Frontal cortex (tissue), 4 donors: ENCODE results near the gene TMEM94. TPM values are rescaled to one million over a fixed set of nuclear protein-coding genes. Genes with fewer than 3 reads are reported as not detected.
"Not testable (repeated sequence)": the region's sequence is repeated elsewhere in the genome, so short reads cannot be mapped to it uniquely, and the experiment has no call there.

ENCODE experiments used
- DNase-seq, 2 donors: peaks; one replicate each; pipeline ENCODE4 v3.0.0; 2012; ENCODE audit warnings: low spot score in 2 of 2
- FAIRE-seq: peaks from 2 replicates; lab custom pipeline; 2012; peaks lifted over from hg19 to GRCh38; lab: Jason Lieb, UNC
- total RNA-seq: library from RNA; depleted of rRNA; stranded (reverse); fragments of >200 nt; gene quantifications from one replicate; pipeline ENCODE4 v1.2.3, GENCODE V29; 2014
- donor health status: control.
- donor health status: control.
- donor health status: control.

TMEM94 gene
- total RNA-seq: 18.8 TPM

GRCh38 chr17:75456417-75457046 is at the start of gene TMEM94:
Gene TMEM94 (plus strand): TSS chr17:75456635. CDS start chr17:75471906, 15,271 bp downstream.
- FAIRE-seq (peak; percentile 84), DNase-seq (peak; percentile 87)

DNA sequence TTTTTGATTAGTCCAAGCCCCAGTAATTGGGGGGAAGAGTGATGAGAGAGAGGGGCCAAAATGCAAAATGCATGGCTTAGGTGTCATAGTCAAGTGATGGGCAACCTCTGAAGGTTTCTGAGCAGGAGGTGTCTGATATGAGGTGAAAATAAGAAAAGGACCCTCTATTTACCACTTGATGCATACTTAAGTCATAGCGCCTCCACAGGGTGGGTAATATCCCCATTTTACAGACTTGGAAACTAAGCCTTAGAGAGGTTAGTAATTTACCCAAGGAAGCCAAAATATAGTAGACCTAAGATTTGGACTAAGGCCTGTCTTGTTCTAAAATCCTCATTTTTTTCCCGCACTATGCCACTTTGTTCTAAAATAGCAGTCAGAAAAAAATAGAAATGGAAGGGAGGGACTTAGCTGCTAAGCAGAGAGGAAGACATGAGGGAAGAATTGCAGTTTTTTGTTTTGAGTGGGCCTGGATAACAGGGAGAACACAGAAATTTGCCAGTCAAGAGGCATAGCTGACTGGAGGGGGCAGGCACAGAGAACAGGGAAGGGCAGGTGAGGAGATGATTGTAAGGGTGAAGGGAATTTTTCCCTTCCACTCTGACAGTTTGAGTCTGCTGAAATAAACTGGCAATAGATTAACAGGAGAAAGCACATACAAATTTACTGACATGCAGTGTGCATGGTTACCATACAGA is 48.6 kb upstream of the TMEM94 start:
- DNase-seq (no peak), FAIRE-seq (no peak)

DNA sequence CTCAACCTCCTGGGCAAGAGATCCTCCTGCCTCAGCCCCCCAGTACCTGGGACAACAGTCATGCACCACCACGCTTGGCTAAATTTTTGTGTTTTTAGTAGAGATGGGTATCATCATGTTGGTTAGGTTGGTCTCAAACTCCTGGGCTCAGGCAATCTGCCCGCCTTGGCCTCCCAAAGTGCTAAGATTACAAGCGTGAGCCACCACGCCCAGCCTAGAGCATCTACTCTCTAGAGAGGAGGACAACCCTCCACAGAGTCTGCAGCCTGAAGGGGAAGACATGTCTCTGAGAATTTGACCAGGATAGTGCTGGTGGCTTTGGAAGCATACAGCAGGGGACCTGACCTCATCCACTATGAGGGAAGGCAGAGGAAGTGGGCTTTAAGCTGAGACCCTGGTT is 46.3 kb upstream of the TMEM94 start:
- no peak for FAIRE-seq
- no peak for DNase-seq

GRCh38 chr17:75411328-75412067 is 44.9 kb upstream of the TMEM94 start:
- no peak for FAIRE-seq
- DNase-seq: no peak

- no peak for FAIRE-seq
- peak; percentile 38 to 53 for DNase-seq
Observed at GRCh38 chr17:75412455-75413317, 43.7 kb upstream of the TMEM94 start.

DNA sequence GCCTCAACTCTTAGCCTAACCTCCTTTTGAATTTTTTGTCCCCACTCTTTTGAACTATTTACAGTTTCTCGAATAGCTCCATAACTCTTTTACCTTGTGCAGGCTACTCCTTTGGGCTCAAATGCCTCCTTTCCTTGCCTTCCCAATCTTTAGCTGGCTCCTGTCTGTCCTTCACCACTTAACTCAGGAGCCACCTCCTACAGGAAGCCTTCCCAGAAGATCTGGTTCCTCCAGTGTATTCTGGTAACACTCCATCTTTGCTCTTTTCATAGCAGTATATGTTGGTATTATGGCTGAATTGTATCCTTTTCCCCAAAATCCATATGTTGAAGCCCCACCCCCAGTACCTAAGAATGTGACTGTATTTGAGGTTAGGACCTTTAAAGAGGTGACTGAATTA is 41.9 kb upstream of the TMEM94 start:
- FAIRE-seq: no peak
- DNase-seq: no peak

- FAIRE-seq (no peak), DNase-seq (no peak)
Observed at GRCh38 chr17:75416006-75416405, 40.4 kb upstream of the TMEM94 start.

GRCh38 chr17:75417054-75417580 is 39.3 kb upstream of the TMEM94 start:
- DNase-seq: no peak
- no peak for FAIRE-seq

DNA sequence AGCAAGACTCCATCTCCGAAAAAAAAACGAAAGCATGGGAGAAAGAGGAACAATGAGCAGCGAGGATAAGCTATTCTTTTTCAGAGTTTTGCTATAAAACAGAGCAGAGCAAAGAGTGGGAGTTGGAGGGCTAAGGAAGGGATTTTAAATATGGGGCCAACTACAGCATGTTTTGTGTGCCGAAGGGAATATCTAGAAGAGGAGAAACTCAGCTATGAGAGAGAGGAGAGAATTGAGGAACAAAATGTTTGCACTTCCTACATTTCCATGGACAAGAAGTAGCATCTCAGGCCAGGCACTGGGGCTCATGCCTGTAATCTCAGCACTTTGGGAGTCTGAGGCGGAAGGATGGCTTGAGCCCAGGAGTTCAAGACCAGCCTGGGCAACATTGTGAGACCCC is 37.9 kb upstream of the TMEM94 start:
- DNase-seq (no peak), FAIRE-seq (no peak)

- FAIRE-seq: no peak
- peak in 1 of 2 donors; percentile 54 for DNase-seq
Observed at GRCh38 chr17:75428543-75429469, 27.6 kb upstream of the TMEM94 start.

- FAIRE-seq: no peak
- DNase-seq: no peak
Observed at GRCh38 chr17:75430159-75430974, 26.1 kb upstream of the TMEM94 start.

- no peak for FAIRE-seq
- no peak for DNase-seq
Observed at GRCh38 chr17:75433218-75433783, 23.1 kb upstream of the TMEM94 start.

DNA sequence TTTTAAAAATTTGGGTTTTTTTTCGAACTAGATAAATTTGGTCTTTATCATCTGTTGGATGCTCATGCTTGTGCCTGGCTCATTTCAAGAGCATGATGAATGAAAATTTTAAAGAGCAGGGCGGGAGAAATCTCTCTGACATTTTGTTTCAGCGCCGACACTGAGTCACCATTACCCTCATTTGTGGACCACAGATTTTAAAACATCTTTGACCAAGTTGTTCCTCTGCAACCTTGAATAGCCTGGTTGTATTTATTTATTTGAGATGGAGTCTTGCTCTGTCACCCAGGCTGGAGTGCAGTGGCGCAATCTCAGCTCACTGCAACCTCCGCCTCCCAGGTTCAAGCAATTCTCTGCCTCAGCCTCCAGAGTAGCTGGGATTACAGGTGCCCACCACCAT is 22.0 kb upstream of the TMEM94 start:
- FAIRE-seq, DNase-seq: not testable (repeated sequence)

GRCh38 chr17:75437404-75437803 is 19.0 kb upstream of the TMEM94 start:
- DNase-seq, FAIRE-seq: not testable (repeated sequence)

DNA sequence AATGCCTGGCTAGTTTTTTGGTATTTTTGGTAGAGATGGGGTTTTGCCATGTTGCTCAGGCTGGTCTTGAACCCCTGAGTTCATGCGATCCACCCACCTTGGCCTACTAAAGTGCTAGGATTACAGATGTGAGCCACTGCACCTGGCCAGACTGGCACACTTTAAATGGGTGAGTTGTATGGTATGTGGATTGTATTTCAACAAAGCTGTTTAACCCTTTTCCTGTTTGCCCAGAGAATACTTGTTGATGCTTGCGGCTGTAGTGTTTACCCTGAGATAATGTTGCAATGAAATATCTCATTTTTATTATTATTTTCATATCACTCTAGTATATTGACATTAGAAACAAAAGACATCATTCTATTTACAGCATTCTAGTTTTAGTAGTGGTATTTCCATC is 17.1 kb upstream of the TMEM94 start:
- no peak for DNase-seq
- FAIRE-seq: no peak

DNA sequence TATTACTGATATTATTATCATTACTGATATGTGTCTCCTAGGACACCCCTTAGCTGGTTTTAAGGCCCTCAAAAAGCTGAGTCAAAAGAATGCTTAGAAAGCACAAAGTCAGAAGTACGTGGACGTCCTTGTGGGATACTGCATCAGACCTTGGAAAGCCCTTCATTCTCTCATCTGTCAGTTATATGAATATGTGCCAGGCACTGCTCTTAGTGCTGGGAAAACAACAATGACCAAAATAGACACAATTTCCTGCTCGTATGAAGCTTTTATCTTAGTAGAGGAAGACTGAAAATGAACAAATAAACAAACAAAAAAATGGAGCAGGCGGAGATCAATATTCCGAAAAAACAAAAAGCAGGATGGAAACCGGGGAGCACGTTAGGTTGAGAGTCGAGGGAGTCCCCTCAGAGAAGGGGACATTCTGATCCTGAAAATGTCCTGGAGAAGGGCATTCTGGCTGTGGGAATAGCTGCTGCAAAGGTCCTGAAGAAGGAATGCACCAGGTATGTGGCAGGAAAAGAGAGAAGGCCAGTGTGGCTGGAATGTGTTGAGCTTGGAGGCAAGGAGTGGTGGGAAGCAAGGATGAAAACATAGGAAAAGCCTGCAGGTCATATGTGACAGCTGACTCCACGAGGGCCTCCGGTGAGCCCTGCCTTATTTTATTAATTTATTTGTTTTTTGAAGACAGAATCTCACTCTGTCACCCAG is 15.5 kb upstream of the TMEM94 start:
- no peak for FAIRE-seq
- no peak for DNase-seq
